HG02623 (cell line): ENCODE data around the gene CTIF.
"Not testable (repeated sequence)": the region's sequence is repeated elsewhere in the genome, so short reads cannot be mapped to it uniquely, and the experiment has no call there.

ENCODE experiments used
- ATAC-seq: cut with Tn5 transposase; IDR thresholded peaks from one replicate; pipeline ENCODE4 v1.9.1; 2021; ENCODE audit warnings: moderate library complexity; ENCODE audit not compliant: unreplicated experiment

The CTIF gene

DNA sequence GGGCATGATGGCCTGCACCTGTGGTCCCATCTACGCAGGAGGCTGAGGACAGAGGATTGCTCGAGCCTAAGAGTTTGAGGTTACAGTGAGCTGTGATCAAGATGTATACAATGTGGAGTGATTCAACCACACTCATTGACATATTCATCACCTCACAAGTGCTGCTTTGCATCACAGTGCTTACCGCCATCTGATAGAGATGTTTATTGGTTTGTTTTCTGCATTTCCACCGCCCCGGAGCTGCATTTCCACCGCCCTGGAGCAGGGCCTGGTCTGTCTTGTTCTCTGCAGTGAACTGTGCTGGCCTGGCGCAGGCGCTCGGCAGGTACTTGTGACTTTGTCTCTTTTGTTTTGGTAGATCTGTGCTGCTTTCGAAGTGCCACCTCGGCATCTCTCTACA, 315.9 kb downstream of the CTIF start:
- ATAC-seq, result no peak

DNA sequence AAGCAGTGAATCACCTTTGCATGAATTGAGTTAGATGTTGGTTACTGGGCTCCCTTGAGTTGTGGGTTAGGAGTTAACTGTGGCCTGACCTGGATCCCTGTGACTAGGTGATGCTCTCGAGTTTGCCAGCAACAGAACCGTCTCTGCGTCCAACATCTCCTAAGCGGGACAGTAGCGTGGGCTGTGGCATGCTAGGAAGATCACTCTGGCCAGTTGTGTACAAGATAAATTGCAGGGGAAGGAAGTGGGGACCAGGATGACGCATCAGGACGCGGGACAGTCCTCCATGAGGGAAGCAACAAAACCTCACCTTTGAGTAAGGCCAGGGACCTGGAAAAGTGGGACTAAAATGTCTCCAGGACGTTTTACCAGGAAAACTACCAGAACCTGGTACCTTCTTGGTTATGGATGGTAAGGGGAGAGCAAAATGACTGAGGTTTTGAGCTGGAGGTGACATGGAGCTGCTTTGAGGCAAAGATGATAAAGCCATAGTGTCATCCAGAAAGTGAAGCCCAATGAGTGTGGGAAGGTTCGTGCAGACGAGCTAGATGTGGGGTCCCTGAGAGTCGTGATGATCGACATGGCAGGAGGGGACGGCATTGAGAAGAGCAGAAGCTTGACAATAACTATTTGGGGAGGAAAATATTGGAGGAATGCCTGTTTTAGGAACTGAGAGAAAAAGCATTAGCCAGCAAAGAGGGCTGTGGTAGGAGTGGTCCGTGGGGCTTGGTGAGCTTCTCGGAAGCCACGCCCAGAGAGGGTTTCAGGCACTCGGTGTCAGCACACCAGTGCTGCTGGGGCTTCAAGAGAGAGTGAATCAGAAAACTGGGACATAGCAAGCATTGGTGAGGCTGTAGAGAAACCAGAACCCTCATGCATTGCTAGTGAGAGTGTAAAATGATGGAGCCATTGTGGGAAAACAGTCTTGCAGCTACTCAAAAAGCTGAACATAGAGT, 316.9 kb downstream of the CTIF start:
- no peak for ATAC-seq

DNA sequence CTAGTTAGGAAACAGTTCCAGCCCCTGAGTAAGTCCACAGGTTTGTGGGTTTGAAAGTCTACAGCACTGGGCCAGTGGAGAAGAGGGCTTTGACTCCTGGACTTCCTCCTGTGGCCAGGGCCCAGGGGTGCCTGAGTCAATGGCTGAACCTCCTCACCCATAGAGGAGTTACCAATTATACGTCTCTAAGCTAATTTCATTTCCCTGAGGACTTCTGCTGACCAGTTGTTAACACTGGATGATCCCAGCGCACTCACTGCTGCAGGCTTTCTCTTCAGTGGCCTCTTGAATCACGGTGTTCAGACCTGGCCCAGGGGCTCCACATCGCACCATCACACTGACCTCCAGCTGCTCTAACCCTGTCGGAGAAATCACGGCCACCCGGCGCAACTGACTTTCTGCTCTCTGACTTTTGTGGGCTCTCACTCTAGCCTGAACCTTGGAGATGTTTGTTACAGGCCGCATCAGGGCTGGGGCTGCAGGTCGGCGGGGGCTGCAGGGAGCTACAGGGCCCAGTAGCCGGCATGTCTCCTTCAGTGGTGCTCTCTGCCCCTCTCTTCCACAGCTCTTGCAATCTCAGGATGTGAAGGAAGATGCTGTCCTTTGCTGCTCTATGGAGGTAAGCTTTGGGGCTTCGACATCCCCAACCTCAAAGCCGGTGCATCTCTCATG, 318.3 kb downstream of the CTIF start:
- ATAC-seq, result no peak

DNA sequence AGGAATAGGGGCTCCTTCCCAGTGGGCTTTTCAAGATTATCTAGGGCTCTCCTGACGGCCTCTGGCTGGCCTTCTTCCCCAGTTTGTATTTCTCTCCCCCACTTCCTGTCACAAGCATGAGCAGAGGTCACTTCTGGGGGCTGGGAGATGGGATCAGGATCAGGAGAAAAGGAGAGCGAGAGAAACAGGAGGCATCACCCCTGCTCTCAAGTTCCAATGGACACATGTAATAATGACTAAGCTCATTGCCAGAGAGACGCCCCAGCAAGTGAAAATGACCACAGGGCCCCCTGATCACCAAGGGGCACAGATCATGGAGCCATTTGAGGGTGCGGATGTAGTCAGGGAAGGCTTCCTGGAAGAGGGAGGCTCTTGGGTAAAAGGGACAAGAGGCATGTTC, 319.8 kb downstream of the CTIF start:
- no peak for ATAC-seq

DNA sequence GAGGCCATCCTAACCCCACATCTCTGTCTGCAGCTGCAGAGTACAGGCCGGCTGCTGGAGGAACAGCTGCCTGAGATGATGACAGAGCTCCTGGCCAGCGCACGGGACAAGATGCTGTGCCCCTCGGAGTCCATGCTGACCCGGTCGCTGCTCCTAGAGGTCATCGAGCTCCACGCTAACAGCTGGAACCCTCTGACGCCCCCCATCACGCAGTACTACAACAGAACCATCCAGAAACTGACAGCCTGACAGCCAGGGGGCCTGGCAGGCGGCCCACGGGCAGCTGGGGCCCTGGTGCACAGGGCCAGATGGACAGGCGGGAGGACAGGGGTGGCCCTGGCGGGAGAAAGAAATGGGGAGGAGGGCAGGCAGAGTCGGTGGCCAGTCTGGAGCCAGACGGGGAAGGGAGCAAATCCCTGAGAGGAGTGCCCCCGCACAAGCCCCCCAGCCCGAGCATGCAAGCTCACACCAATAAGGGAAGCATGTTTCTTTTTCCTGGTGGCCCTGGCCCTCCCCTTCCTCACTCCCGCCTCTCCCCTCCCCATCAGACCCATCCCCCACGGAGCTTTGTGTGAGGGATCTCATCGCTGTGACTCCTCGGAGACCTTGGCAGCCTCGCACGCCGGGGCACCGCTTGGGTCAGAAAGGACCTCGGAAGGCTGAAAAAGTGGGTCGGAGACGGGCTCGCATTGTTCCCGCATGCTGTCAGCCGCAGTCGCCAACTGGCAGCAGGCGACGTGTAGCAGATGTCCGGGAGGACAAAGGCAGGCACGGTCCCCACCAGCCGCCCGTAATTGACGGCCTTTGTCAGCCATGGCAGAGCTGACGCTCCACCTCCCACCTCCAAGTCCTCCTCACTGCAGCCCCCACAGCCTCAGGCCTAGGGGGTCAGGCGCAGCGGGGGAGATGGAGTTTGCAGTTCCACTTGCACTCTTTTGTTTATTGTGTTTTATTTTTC, 320.8 kb downstream of the CTIF start:
- ATAC-seq, result no peak

DNA sequence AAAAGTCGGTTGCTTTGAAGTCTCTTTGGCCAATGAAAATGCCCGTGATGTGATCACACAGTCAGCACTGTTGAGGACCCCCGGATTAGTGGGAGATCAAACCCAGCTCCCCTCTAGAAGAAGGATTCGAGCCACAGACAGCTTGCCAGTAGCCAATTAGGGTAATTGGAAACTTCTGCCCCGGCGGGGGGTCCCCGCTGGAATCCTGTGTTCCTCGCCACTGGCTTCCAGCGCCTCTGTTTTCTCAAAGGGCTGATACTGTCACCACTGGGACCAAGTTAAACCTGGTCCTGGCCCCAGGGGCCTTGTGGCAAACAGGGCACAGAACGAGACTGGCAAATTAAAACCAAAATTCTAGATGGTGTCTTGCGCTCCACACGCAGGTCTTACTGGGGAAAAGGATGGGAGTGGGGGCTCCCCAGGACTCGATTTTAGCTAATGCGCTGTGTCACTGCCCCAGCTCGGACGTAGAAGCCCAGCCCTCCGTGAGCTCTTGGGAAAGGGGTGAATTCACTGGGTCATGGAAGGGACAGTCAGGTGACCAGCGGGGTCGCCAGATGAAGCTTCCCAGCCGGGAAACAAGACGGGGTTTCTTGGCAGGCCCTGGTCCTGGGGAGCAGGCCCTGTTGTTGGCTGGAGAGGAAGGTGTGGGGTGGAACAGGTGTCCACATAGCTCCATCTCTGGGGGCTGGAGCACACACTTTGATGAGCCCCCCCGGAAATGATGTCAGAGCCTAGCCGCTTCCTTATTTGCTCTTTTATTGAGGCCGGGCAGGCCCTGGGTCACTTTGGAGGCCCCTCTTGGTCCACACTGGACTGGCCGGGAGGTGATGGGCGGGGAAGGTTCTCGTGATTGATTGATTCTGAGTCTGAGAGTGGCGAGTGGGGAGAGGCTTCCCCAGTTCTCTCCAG, 321.7 kb downstream of the CTIF start:
- ATAC-seq, result no peak

DNA sequence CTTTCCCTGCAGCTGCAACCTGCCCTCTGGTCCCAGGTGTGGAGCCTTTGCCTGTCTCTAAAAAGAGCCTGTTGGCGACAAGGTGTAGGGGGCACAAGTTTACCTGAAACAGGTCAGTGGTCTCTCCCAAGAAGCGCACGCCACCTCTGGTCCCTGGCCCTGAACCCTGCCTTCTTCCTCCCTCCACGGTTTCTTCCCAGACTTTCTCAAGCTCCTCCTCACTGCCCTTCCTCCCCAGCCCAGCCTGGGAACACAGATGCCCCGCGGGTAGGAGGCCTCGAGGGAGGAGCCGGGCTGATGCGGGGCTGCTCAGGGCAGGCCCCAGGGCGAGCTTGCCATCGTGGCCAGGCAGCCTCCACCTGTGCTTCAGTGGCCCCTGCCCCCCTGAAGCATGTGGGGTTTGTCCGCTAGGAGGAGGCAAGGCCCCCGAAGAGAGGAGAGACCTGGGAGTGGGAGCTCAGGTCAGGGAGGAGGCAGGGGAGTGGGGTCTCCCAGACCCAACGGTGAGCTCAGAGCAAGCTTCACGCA, 322.4 kb downstream of the CTIF start:
- no peak for ATAC-seq

DNA sequence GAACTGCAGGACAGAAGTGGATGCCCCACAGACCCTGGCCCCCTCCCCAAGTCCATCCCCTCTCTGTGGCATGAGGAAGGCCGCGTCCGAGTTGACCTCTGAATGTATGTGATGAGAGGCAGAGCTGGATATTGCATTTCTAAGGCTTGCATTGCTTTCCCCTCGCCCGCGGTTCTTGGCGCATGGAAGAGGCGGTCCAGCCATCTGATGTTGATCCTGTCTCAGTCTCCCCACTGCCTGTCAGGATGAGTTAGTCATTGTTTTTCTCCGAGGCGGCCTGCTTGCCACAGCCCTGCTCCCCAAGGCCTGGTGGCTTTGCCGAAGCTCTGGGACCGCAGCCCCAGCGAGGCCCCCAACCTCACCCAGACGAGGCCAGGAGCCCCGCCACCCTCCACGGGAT, 323.3 kb downstream of the CTIF start:
- ATAC-seq, result no peak

DNA sequence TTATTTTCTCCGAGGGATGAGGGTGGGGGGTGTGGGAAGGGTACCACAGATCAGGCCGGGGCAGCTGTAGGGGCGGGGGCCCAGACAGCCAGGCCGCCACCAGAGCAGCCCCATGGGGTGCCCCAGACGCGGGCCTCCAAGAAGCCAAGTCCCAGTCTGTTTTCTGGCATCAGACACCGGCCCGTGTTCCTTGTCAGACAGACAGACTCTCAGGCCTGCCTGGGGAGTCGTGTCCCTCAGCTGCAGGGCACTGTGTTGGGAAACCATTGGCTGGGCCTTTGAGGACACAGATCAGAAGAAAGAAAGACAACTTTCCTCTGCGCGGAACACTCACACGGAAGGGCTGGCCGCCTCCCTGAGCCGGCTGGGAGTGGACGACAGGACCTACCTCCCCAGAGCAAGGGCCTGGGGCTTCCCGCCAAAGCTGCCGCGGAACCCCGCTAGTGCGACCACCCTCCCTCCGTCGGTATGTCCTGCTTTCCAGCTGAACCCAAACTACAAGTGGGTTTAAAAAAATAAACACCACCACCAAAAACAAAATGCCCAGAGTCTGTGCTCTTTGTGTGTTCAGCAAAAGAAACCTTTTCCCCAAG, 323.9 kb downstream of the CTIF start:
- ATAC-seq, result no peak

DNA sequence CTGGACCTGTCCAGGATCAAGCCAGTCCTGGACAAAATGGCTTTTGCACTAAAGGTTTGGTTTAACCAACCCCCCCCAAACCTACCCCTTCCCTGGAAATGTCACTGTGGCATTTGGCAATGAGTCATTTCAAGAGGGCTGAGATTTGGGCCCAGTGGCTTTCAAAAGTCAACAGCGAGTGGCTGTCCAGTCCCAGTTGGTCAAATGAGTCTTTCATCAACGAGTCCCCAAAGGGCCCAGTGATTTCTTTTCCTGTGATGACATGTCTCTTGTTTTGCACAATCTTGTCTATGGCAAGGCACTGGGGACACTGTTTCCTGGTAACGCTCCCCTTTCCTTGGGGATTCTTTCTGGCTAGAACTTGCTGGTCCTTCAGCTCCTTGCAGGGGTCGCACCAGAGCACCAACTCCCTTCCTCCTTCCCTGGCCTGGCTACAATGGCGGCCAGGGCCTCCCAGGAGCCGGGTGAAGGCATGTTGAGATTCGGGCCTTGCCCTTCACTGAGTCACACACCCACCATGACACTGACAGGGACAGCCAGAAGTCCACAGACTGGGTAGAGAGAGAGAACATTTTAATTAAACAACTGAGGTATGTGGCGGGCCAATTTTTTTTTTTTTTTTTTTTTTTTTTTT, 324.7 kb downstream of the CTIF start:
- ATAC-seq, result no peak

DNA sequence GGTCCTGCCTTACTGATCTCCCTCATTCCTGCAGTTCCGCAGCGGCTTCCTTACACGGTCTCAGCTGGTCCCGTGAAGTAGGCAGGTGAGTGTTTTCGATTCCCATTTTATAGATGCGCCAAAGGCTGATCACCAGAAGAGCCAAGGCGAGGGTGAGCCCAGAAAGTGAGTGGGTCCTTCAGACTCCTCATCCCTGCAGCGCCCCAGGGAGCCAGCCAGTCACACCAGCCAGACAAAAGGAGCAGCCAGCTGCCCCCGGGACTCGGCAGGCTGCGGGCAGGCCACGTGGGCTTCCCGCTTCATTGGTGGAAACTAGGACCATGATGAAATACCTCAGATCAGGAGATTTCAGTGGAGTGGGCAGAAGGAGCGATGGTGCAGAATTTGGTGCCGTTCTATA, 326.0 kb downstream of the CTIF start:
- no peak for ATAC-seq

DNA sequence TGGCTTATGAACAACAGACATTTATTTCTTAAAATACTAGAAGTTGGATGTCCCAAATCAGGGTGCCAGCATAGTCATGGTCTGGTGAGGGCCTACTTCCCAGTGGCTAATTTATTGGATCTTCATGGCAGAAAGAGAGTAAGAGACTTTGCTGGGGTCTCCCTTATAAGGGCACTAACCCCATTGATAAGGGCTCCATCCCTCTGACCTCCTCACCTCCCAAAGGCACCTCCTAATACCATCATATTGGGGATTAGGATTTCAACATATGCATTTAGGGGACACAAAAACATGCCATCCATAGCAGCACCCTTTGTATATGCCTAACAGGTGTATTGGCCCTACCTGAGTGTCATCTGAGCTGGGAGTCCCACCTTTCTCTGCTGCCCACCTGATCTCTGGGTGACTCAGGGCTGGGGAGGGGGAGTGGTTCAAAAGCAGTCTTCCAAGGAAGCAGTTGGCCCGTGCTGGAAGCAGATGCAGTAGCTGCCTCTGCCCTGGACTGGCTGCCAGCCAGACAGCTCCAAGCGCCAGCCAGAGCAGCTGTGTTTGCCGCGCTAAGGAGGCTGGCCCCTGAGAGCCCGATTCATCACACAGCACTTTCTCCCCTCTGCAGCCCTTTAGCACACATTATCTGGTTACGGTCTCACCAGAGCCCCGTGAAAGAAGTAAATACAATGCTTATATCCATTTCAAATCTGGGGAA, 327.4 kb downstream of the CTIF start:
- no peak for ATAC-seq

DNA sequence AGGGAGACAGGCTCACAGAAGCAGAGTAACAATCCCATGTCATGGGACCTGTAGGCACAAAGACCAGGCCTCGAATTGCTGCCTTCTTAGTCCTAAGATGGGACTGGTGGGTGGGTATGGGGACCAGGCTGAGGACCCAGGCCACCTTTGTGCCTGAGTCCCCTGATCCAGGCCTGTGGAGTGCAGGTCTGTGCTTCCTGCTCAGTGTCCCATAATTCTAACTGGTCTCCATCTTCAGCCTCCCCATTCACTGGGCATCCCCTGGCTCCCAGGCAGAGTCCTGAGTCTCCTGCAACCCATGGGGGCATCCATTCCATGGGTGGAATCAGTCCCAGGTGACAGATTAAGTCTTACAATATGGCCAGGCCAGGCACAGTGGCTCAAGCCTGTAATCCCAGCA, 328.0 kb downstream of the CTIF start:
- ATAC-seq, result no peak

DNA sequence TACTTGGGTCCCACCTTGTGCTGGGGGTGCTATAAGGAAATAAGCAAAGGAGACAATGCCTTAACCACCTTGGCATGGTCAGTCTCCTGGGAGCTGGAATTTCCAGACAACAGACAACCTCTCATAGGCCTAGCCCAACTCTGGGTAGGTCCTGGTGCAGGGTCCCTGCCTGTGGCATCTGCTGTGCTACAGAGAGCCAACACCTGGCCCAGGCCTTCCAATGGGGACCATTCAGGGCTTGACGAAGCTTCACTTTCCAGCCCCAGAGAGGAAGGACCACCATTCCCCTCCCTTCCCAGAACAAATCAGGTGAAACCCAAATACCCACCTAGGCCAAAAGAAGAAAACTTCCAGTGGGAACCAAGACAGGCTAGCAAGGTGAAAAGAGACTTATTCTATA, 329.1 kb downstream of the CTIF start:
- no peak for ATAC-seq

DNA sequence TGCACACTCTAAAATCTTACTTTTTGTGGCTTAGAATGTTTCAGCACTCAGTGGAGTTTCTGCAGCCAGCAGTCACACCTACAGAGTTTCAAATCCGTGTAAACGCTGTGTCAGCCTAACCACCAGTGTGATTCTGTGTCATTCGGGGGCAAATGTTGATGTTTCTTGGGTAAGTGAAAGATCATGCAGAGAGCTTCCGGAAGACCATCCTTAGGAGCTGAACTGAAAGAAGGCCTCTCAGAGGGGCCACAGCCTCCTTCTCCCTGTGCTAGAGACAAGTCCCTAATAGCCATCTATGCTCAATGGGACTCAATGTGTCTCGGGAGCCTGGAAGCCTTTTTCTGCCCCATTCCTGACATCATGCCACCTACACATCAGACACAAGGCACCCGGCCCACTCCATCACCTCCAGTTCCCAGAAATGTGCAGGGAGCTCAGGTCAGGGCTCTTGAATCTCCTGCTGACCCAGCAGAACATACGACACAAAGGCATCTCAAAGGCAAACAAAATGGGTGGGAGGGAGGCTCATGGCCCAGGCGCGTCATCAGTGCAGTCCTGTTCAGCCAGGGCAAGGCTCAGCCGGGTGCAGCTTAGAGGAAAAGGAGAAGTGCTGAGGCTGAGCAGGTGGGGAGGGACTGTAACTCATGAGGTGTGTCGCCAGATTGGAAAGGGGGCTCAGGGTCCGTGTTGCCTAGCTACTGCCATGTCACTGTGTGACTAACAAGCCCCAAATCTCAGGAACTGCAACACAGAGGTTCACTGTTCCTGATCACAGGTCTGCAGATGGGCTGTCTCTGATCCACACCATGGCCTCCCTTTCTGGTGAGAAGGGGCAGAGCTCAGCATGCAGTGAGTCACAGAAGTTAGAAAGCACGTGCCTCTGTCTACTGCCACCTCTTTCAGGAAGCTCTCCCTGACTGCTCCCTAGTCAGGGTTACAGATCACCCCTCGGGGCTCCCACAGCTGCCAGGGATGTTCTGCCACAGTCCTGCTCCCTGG, 329.9 kb downstream of the CTIF start:
- peak; percentile 67 for ATAC-seq

DNA sequence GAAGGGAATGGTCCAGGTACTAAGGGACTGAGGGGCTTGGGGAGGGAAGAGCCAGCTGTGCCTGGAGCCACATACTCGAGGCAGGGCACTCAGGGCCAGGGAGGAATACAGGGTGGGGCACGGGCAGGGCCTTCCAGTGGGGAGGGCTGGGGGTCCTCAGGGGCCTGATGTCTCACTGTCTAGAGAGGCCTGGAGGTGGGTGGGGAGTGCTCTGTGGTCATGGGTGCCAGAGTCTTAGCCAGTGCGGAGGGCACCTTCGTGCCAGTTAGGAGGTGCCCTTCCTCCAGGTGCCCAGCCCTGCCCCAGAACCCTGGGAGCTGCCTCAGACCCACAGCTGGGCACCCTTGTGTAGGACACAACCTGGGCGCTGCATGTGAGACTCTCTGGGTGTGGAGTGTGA, 330.8 kb downstream of the CTIF start:
- ATAC-seq, result no peak

DNA sequence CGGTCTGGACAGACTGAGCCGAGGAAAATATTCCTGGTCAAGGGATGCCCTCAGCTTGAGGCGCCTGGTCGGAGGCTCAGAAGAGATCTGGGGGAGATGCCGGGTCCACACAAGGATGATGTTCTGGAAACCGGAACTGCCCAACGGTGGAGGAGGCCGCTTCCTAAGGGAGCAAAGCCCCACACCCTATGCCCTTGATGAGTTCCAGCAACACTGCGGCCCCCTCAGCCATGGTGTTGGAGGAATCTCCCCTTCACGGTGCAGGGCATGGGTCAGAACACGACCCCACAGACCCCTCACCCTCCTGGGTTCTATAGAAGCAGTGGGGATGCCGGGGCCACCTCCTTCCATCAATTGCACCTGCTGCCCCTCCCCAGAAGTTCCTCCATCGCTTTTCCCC, 332.1 kb downstream of the CTIF start:
- not testable (repeated sequence) for ATAC-seq
